HepG2 (cell line): Measurements from ENCODE around the gene TBCE. TPM values are rescaled to one million over a fixed set of nuclear protein-coding genes. Genes with fewer than 3 reads are reported as not detected.

ENCODE experiments used
- ATAC-seq: fragments of 200-7000 bp; cut with Tn5 transposase; 3 replicates; pipeline ENCODE4 v1.9.1; 2020; ENCODE audit warnings: mild to moderate bottlenecking, moderate library complexity
- BruUV-seq: library from RNA; stranded (reverse); fragments of 400-500 nt; replicated peaks from 2 replicates; lab custom pipeline; 2021; lab: Mats Ljungman, UMichigan
- CTCF ChIA-PET: fragments of 300-600 bp; formaldehyde crosslinking; extraction: SDS; loops from one replicate; lab custom pipeline; 2021; ENCODE audit warnings: low total read pairs, inconsistent platforms, low intra/inter-chr PET ratio; lab: Yijun Ruan, JAX
- POLR2A ChIA-PET: fragments of 350-600 bp; sonication (Branson Sonifier 250); formaldehyde crosslinking; loops from one replicate; lab custom pipeline; 2020; ENCODE audit warnings: antibody characterized with exemption, inconsistent platforms; lab: Yijun Ruan, JAX
- DNase-seq: peaks from one replicate; pipeline ENCODE4 v3.0.0-alpha.2; 2015; ENCODE audit warnings: low spot score
- FAIRE-seq: peaks from 3 replicates; lab custom pipeline; 2011; peaks lifted over from hg19 to GRCh38; lab: Jason Lieb, UNC
- H2AFZ ChIP-seq: one replicate; pipeline ENCODE4 v1.6.1; 2011; ENCODE audit warnings: low read length, inconsistent platforms
- H3K27ac ChIP-seq: fragments of 300-600 bp; 3 replicates; pipeline ENCODE4 v1.8.0; 2011; ENCODE audit warnings: mixed run types, mild to moderate bottlenecking, mixed read lengths, low read length, inconsistent platforms; ENCODE audit not compliant: insufficient read depth; ENCODE audit errors: extremely low read length
- H3K27me3 ChIP-seq, 2 experiments: fragments of 200-600 bp in 1 of 2; 2 replicates in 1 of 2; 3 replicates in 1 of 2; pipeline versions ENCODE4 v1.6.0 to v1.8.0; 2011; ENCODE audit warnings: low read length in 2 of 2, mild to moderate bottlenecking in 2 of 2, moderate library complexity in 2 of 2, inconsistent platforms in 1 of 2; ENCODE audit not compliant: insufficient read depth in 2 of 2, control insufficient read depth in 1 of 2
- H3K36me3 ChIP-seq, 2 experiments: fragments of 200-600 bp in 1 of 2; replicated peaks in 1 of 2; 2 replicates in 1 of 2; 3 replicates in 1 of 2; pipeline versions ENCODE4 v1.5.1 to v1.8.0; 2011; ENCODE audit warnings: low read length in 2 of 2, inconsistent platforms in 1 of 2; ENCODE audit not compliant: insufficient read depth in 2 of 2, control insufficient read depth in 1 of 2
- H3K4me1 ChIP-seq: 2 replicates; pipeline ENCODE4 v1.5.1; 2012; ENCODE audit warnings: low read length, inconsistent platforms; ENCODE audit not compliant: insufficient read depth
- H3K4me2 ChIP-seq: 2 replicates; pipeline ENCODE4 v1.6.0; 2011; ENCODE audit warnings: low read depth, low read length, inconsistent platforms
- H3K4me3 ChIP-seq, 3 experiments: fragments of 200-600 bp in 1 of 3; sonication (generic), shearing (Covaris generic) in 1 of 3; replicated peaks in 1 of 3; 2 replicates each; pipeline ENCODE4 v1.5.1; 2011 to 2016; ENCODE audit warnings: low read length in 3 of 3, inconsistent platforms in 2 of 3, low read depth in 2 of 3, mild to moderate bottlenecking in 2 of 3, control low read depth in 1 of 3, mixed read lengths in 1 of 3; ENCODE audit not compliant: insufficient read depth in 1 of 3
- H3K79me2 ChIP-seq: one replicate; pipeline ENCODE4 v1.6.1; 2011; ENCODE audit warnings: low read length, inconsistent platforms; ENCODE audit not compliant: insufficient read depth
- H3K9ac ChIP-seq: 2 replicates; pipeline ENCODE4 v1.6.0; 2011; ENCODE audit warnings: mild to moderate bottlenecking, low read depth, low read length, inconsistent platforms; ENCODE audit not compliant: insufficient read depth
- H3K9me3 ChIP-seq: 2 replicates; pipeline ENCODE4 v1.5.1; 2012; ENCODE audit warnings: mild to moderate bottlenecking, low read length
- H4K20me1 ChIP-seq: 2 replicates; pipeline ENCODE4 v1.6.0; 2011; ENCODE audit warnings: inconsistent platforms, mild to moderate bottlenecking, low read length, moderate library complexity; ENCODE audit not compliant: insufficient read depth
- ATF6 ChIP-seq: sonication (generic); formaldehyde crosslinking; conservative IDR thresholded peaks from 2 replicates; pipeline ENCODE4 v1.4.0; 2020; ENCODE audit warnings: missing genetic modification reagents
- EZH2 ChIP-seq: conservative IDR thresholded peaks from 2 replicates; pipeline ENCODE4 v1.6.1; 2012; ENCODE audit warnings: mild to moderate bottlenecking, low read depth, low read length, moderate library complexity
- REXO4 ChIP-seq: sonication (generic); formaldehyde crosslinking; IDR thresholded peaks from 2 replicates; pipeline ENCODE4 v1.8.0; 2022; ENCODE audit warnings: missing genetic modification reagents, mild to moderate bottlenecking, borderline replicate concordance
- STAG1 ChIP-seq: sonication (generic); formaldehyde crosslinking; IDR thresholded peaks from 2 replicates; pipeline ENCODE4 v1.4.0; 2020; ENCODE audit warnings: missing genetic modification reagents
- TBX2 ChIP-seq: sonication (generic); formaldehyde crosslinking; IDR thresholded peaks from 2 replicates; pipeline ENCODE4 v1.5.0; 2020; ENCODE audit warnings: missing genetic modification reagents, mild to moderate bottlenecking, borderline replicate concordance
- WGBS: methylation state at CpG from one replicate; pipeline ENCODE4 v1.1.6; 2017; ENCODE audit warnings: low lambda C conversion rate; 5-methylcytosine and 5-hydroxymethylcytosine counted together
- in situ Hi-C: cut with HindIII; loops from 2 replicates; pipeline ENCODE4 v1.10.0; 2017; ENCODE audit warnings: low pct_unique_long_range_greater_than_20kb; ENCODE audit not compliant: extremely low pct_ligation_motif_present
- intact Hi-C: fragments of 100-400 bp; cut with micrococcal nuclease; formaldehyde crosslinking; loops from one replicate; pipeline ENCODE4 v1.10.0; 2022; ENCODE audit not compliant: unreplicated experiment
- polyA plus RNA-seq, 8 experiments: library from polyadenylated mRNA; depleted of rRNA in 3 of 8; stranded (reverse) in 7 of 8; unstranded in 1 of 8; fragments of >200 nt; fragmentation: Illumina TruSeq in 4 of 8; extraction: Trizol in 4 of 8; gene quantifications; 2 replicates each; pipeline versions ENCODE4 v1.2.1 to v1.2.3, GENCODE V29; 2011 to 2016; ENCODE audit warnings: low read depth in 4 of 8, missing spikeins in 1 of 8, mixed read lengths in 1 of 8; ENCODE audit not compliant: insufficient read depth in 1 of 8
- total RNA-seq, 5 experiments: library from RNA; depleted of rRNA; stranded (reverse); fragments of >200 nt; fragmentation: Illumina TruSeq; extraction: Trizol; gene quantifications; 2 replicates each; pipeline ENCODE4 v1.2.3, GENCODE V29; 2016; ENCODE audit warnings: low read depth in 1 of 5
- TF ChIP-seq, protein P1 (sequence below): sonication (generic); formaldehyde crosslinking; IDR thresholded peaks from 2 replicates; pipeline ENCODE4 v1.4.0; 2020; ENCODE audit warnings: mild to moderate bottlenecking, missing genetic modification reagents
- TF ChIP-seq, protein P2 (sequence below), 2 experiments: fragments of 450-650 bp in 1 of 2; sonication (generic) in 1 of 2; formaldehyde crosslinking; IDR thresholded peaks; 2 replicates each; pipeline versions ENCODE4 v1.5.0 to v1.8.0; 2020 to 2022; ENCODE audit warnings: mild to moderate bottlenecking in 1 of 2, missing genetic modification reagents in 1 of 2

TBCE gene
- total and polyA plus RNA-seq, 2 of the 13 experiments (the other 11 are each of a cell fraction or from before 2014, with no cell fraction given), result 25.6 to 31.1 TPM

DNA sequence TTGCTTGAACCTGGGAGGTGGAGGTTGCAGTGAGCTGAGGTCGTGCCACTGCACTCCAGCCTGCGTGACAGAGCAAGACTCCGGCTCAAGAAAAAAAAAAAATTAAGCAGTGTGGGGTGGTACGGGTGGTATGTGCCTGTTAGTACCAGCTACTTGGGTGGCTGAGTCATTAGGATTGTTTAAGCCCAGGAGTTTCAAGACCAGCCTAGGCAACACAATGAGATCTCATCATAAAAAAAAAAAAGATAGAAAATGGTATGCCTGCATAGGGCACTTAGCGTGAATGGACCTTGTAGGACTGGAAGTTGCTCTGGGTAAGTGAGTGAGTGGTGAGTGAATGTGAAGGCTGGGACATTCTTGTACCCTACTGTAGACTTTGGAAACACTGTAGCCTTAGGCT is 37.0 kb downstream of the TBCE start:
- no peaks in the 10 kb centered on the region for H3K27me3 ChIP-seq
- 97% methylated on average over 5 of the region's 5 CpGs for WGBS
- no peak for ATAC-seq
- POLR2A ChIA-PET, result interaction anchor here (2.2 kb wide), 1 partner anchor 37 kb away, joined by 8 read pairs; the partner anchor contains the start of gene TBCE
- H3K79me2 ChIP-seq, result peaks cover 43% of the 10 kb centered on the region
- no TSS peak for BruUV-seq
- no peak overlapping the region for H3K4me3 ChIP-seq
- peaks cover 0 to 6% of the 10 kb centered on the region in 2 experiments; a peak in 1 of 5 replicates for H3K36me3 ChIP-seq
- no peak for DNase-seq
- FAIRE-seq, result no peak
- no peak overlapping the region for H3K4me2 ChIP-seq
- intact Hi-C loops (no loop called here), in situ Hi-C loops (no loop called here)
- H3K9me3 ChIP-seq, result no peaks in the 10 kb centered on the region
- CTCF ChIA-PET, result interaction anchor here (0.6 kb wide), 1 partner anchor 46 kb away, joined by 3 read pairs; no protein-coding TSS in a partner anchor
- no peak overlapping the region for H3K9ac ChIP-seq
- H3K27ac ChIP-seq, result no peak overlapping the region
- peaks cover 68% of the 10 kb centered on the region for H3K4me1 ChIP-seq
- TF ChIP-seq TBX2 (CRISPR knock-in tag) (no peak), REXO4 (CRISPR knock-in tag) (no peak), EZH2 (no peak), ATF6 (no peak), STAG1 (CRISPR knock-in tag) (no peak)
- TF ChIP-seq, protein P1, sequence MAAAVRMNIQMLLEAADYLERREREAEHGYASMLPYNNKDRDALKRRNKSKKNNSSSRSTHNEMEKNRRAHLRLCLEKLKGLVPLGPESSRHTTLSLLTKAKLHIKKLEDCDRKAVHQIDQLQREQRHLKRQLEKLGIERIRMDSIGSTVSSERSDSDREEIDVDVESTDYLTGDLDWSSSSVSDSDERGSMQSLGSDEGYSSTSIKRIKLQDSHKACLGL (CRISPR knock-in tag), result no peak
- TF ChIP-seq, protein P2, sequence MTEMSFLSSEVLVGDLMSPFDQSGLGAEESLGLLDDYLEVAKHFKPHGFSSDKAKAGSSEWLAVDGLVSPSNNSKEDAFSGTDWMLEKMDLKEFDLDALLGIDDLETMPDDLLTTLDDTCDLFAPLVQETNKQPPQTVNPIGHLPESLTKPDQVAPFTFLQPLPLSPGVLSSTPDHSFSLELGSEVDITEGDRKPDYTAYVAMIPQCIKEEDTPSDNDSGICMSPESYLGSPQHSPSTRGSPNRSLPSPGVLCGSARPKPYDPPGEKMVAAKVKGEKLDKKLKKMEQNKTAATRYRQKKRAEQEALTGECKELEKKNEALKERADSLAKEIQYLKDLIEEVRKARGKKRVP (CRISPR knock-in tag; IDR thresholded peaks at IDR 0.05), result no peak
- no peak overlapping the region for H2AFZ ChIP-seq
- H4K20me1 ChIP-seq, result no peaks in the 10 kb centered on the region
